ENCODE data around the gene ADAM10.

Gene ADAM10

GRCh38 chr15:58545307-58546065, 204.0 kb downstream of the ADAM10 start:
- no peaks in the 10 kb centered on the region for H3K4me1 ChIP-seq (ENCODE audit: low read depth, poor library complexity, severe bottlenecking)
- no peak overlapping the region for H3K4me2 ChIP-seq
- no peak overlapping the region for H3K27ac ChIP-seq
- H3K79me2 ChIP-seq (ENCODE audit: insufficient read depth, low read depth) = no peaks in the 10 kb centered on the region
- H3K4me3 ChIP-seq (IDR thresholded peaks at IDR 0.05; ENCODE audit: insufficient read depth, low read depth, low read length) = no peak overlapping the region
- no peaks in the 10 kb centered on the region for H3K36me3 ChIP-seq (ENCODE audit: insufficient read depth)
- no peak overlapping the region for H3K9ac ChIP-seq
- H4K20me1 ChIP-seq (ENCODE audit: insufficient read depth) = no peaks in the 10 kb centered on the region
- H2AFZ ChIP-seq (ENCODE audit: low read depth) = no peak overlapping the region
- no peak for TF ChIP-seq CTCF (conservative IDR thresholded peaks at IDR 0.05; ENCODE audit: low read depth, low read length)
- no peaks in the 10 kb centered on the region; the same call in 1 of the 2 replicates for H3K27me3 ChIP-seq (ENCODE audit: insufficient read depth, low read depth)

- Histone ChIP-seq H3K27ac (no peak overlapping the region), H2AFZ (ENCODE audit: low read depth) (no peak overlapping the region), H4K20me1 (ENCODE audit: insufficient read depth) (no peaks in the 10 kb centered on the region), H3K4me2 (no peak overlapping the region), H3K27me3 (ENCODE audit: insufficient read depth, low read depth) (no peaks in the 10 kb centered on the region; the same call in 1 of the 2 replicates), H3K9ac (no peak overlapping the region), H3K4me1 (ENCODE audit: low read depth, poor library complexity, severe bottlenecking) (no peaks in the 10 kb centered on the region), H3K36me3 (ENCODE audit: insufficient read depth) (no peaks in the 10 kb centered on the region), H3K4me3 (IDR thresholded peaks at IDR 0.05; ENCODE audit: insufficient read depth, low read depth, low read length) (no peak overlapping the region), H3K79me2 (ENCODE audit: insufficient read depth, low read depth) (no peaks in the 10 kb centered on the region)
- TF ChIP-seq CTCF (conservative IDR thresholded peaks at IDR 0.05; ENCODE audit: low read depth, low read length) = no peak
Observed at GRCh38 chr15:58544756-58545155, 204.8 kb downstream of the ADAM10 start.

GRCh38 chr15:58543664-58544335, 205.7 kb downstream of the ADAM10 start:
- Histone ChIP-seq H3K27me3 (ENCODE audit: insufficient read depth, low read depth) (no peaks in the 10 kb centered on the region; the same call in 1 of the 2 replicates), H4K20me1 (ENCODE audit: insufficient read depth) (no peaks in the 10 kb centered on the region), H3K79me2 (ENCODE audit: insufficient read depth, low read depth) (no peaks in the 10 kb centered on the region), H3K27ac (no peak overlapping the region), H2AFZ (ENCODE audit: low read depth) (no peak overlapping the region), H3K4me2 (no peak overlapping the region), H3K4me1 (ENCODE audit: low read depth, poor library complexity, severe bottlenecking) (no peaks in the 10 kb centered on the region), H3K9ac (no peak overlapping the region), H3K36me3 (ENCODE audit: insufficient read depth) (no peaks in the 10 kb centered on the region), H3K4me3 (IDR thresholded peaks at IDR 0.05; ENCODE audit: insufficient read depth, low read depth, low read length) (no peak overlapping the region)
- no peak for TF ChIP-seq CTCF (conservative IDR thresholded peaks at IDR 0.05; ENCODE audit: low read depth, low read length)

GRCh38 chr15:58541410-58542087, 208.0 kb downstream of the ADAM10 start:
- Histone ChIP-seq H3K36me3 (ENCODE audit: insufficient read depth) (no peaks in the 10 kb centered on the region), H3K79me2 (ENCODE audit: insufficient read depth, low read depth) (no peaks in the 10 kb centered on the region), H3K27ac (no peak overlapping the region), H4K20me1 (ENCODE audit: insufficient read depth) (no peaks in the 10 kb centered on the region), H3K4me1 (ENCODE audit: low read depth, poor library complexity, severe bottlenecking) (no peaks in the 10 kb centered on the region), H3K27me3 (ENCODE audit: insufficient read depth, low read depth) (no peaks in the 10 kb centered on the region; the same call in 1 of the 2 replicates), H2AFZ (ENCODE audit: low read depth) (no peak overlapping the region), H3K4me3 (IDR thresholded peaks at IDR 0.05; ENCODE audit: insufficient read depth, low read depth, low read length) (no peak overlapping the region), H3K9ac (no peak overlapping the region), H3K4me2 (no peak overlapping the region)
- no peak for TF ChIP-seq CTCF (conservative IDR thresholded peaks at IDR 0.05; ENCODE audit: low read depth, low read length)

Data from KMS-11 (cell line).